Osteocyte (in vitro differentiated cells): Measurements from ENCODE around the gene ADAR. TPM values are rescaled to one million over a fixed set of nuclear protein-coding genes. Genes with fewer than 3 reads are reported as not detected.

Source experiments
- DNase-seq: peaks from one replicate; pipeline ENCODE4 v3.0.0; 2021; ENCODE audit warnings: mixed read lengths; ENCODE audit not compliant: unreplicated experiment; ENCODE audit errors: extremely low spot score
- H3K27ac Mint-ChIP-seq: one replicate; pipeline ENCODE4 v1.8.0; 2021; ENCODE audit warnings: mild to moderate bottlenecking, mixed read lengths; ENCODE audit not compliant: unreplicated experiment
- H3K27me3 Mint-ChIP-seq: one replicate; pipeline ENCODE4 v1.8.0; 2021; ENCODE audit warnings: mixed read lengths; ENCODE audit not compliant: unreplicated experiment
- H3K36me3 Mint-ChIP-seq: one replicate; pipeline ENCODE4 v1.8.0; 2021; ENCODE audit warnings: mixed read lengths; ENCODE audit not compliant: unreplicated experiment
- H3K4me1 Mint-ChIP-seq: one replicate; pipeline ENCODE4 v1.8.0; 2021; ENCODE audit warnings: mixed read lengths; ENCODE audit not compliant: unreplicated experiment
- H3K4me3 Mint-ChIP-seq: one replicate; pipeline ENCODE4 v1.8.0; 2021; ENCODE audit warnings: mild to moderate bottlenecking, moderate library complexity, mixed read lengths; ENCODE audit not compliant: unreplicated experiment
- H3K9me3 Mint-ChIP-seq: one replicate; pipeline ENCODE4 v1.8.0; 2021; ENCODE audit warnings: mixed read lengths; ENCODE audit not compliant: unreplicated experiment
- CTCF ChIP-seq: fragments of 200-600 bp; sonication (generic); IDR thresholded peaks from 2 replicates; pipeline ENCODE4 v1.5.0; 2021; ENCODE audit warnings: antibody characterized with exemption, mild to moderate bottlenecking, moderate library complexity
- total RNA-seq: library from RNA; stranded (reverse); gene quantifications from 2 replicates; pipeline ENCODE4 v1.2.1, GENCODE V29; 2021

The ADAR gene
- total RNA-seq, 1 donor from 2014 or later: 188 TPM

GRCh38 chr1:154552036-154552435, 56.0 kb downstream of the ADAR start:
- H3K27ac Mint-ChIP-seq: no peak overlapping the region
- H3K4me3 Mint-ChIP-seq: no peak overlapping the region
- no peak for DNase-seq
- H3K9me3 Mint-ChIP-seq: no peaks in the 10 kb centered on the region
- H3K4me1 Mint-ChIP-seq: peaks cover 22% of the 10 kb centered on the region
- no peak for TF ChIP-seq CTCF
- no peaks in the 10 kb centered on the region for H3K27me3 Mint-ChIP-seq
- peaks cover 52% of the 10 kb centered on the region for H3K36me3 Mint-ChIP-seq

DNA sequence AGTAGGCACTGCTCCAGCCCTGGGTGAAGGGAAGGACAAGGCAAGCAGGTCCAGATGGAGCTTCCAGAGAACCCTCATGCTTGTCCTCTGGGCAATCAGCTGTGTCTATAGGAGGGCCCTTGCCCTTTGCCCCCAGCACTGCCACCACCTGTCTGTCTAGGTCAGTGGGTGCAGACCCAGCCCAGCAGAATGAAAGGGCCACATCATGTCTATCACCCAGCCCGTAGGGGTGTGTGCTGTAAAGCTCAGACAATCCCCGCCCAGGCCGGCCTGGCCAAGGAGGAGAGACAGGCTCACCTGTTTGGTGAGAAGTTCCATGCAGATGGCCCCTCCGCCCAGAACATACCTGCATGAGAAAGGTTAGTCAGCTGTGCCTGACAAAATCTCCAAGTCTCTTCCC, 56.5 kb downstream of the ADAR start:
- no peak for DNase-seq
- H3K4me1 Mint-ChIP-seq: peaks cover 17% of the 10 kb centered on the region
- H3K27ac Mint-ChIP-seq: no peak overlapping the region
- no peaks in the 10 kb centered on the region for H3K27me3 Mint-ChIP-seq
- TF ChIP-seq CTCF: no peak
- H3K9me3 Mint-ChIP-seq: no peaks in the 10 kb centered on the region
- H3K36me3 Mint-ChIP-seq: peaks cover 52% of the 10 kb centered on the region
- H3K4me3 Mint-ChIP-seq: no peak overlapping the region

DNA sequence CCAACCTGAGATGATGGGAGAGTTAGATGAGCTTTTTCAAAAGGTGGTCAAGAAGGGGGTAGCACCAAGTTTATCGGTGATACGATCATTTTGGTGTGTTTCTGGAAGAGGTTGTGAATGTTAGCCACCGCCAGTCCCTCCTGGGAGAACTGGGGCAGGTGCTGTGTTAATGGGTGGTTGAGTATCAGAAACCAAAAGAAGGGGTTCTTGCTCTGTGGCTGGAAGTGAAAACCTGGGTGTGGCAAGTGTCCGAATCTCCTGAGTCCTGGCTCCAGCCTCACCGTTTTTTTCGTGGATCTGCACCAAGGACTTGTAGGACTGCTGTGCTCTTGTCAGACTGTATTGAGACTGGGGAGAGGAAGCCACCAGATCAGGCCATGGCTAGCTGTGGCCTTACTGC, 57.3 kb downstream of the ADAR start:
- H3K4me1 Mint-ChIP-seq: peaks cover 9% of the 10 kb centered on the region
- H3K27ac Mint-ChIP-seq: no peak overlapping the region
- H3K9me3 Mint-ChIP-seq: no peaks in the 10 kb centered on the region
- no peak for DNase-seq
- no peaks in the 10 kb centered on the region for H3K27me3 Mint-ChIP-seq
- TF ChIP-seq CTCF: no peak
- H3K4me3 Mint-ChIP-seq: no peak overlapping the region
- H3K36me3 Mint-ChIP-seq: peaks cover 49% of the 10 kb centered on the region

DNA sequence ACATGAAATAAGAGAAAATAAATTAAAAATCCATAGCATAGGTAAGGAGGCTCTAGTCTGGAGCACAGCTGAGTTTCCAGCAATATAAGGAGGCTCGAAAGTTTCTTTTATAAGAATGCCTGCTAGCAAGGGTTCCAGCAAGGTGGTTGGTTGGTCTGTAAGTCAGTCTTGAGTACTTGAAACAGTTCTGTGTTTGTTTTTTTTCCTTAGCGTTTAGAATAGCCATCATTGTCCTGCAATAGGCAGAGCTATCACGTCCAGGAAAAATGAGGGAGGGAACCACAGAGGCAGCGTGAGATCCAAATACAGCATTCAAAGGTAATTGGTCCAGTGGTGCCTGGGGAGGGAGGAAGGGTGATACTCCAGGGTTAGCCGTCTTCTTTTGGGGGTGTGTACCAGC, 57.9 kb downstream of the ADAR start:
- Mint-ChIP-seq H3K27me3 (no peaks in the 10 kb centered on the region), H3K4me3 (no peak overlapping the region), H3K9me3 (no peaks in the 10 kb centered on the region), H3K27ac (no peak overlapping the region), H3K4me1 (peaks cover 7% of the 10 kb centered on the region), H3K36me3 (peaks cover 45% of the 10 kb centered on the region)
- no peak for TF ChIP-seq CTCF
- no peak for DNase-seq

DNA sequence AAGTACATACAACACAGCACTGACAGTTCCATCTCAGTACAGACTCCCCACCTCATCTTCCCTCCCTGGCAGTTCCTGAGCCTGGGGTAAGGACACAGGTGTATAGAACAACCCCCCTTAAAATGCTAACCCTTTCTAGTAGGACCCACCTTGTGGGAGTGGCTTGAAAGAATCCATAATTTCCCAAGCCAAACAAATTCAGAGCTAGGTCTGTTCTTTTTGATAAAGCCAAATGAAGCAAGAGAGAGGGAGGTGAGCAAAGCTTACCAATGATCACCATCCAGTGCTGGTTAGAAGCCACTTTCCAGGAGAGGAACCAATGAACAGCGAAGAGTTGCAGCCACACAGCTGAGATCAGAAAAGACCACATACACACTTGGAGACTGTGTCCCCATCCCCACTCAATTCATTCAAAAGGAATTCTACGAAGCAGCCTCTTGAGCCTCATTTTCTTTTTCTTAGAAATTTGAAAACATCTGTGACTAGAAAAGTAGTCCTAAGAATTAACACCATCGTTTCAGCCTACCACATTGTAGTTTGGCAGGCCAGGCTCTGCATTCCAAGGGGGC, 58.7 kb downstream of the ADAR start:
- DNase-seq: no peak
- H3K4me3 Mint-ChIP-seq: no peak overlapping the region
- no peaks in the 10 kb centered on the region for H3K27me3 Mint-ChIP-seq
- peaks cover 38% of the 10 kb centered on the region for H3K36me3 Mint-ChIP-seq
- TF ChIP-seq CTCF: no peak
- no peak overlapping the region for H3K27ac Mint-ChIP-seq
- peaks cover 5% of the 10 kb centered on the region for H3K4me1 Mint-ChIP-seq
- H3K9me3 Mint-ChIP-seq: no peaks in the 10 kb centered on the region
